SK-N-SH treated with all-trans-retinoic acid at 6 μM for 48 hours (cell line): ENCODE data around the gene ITGB3BP.

Experiments
- ZNF565 ChIP-seq: fragments of 450-650 bp; formaldehyde crosslinking; conservative IDR thresholded peaks from 2 replicates; pipeline ENCODE4 v1.5.0; 2020; ENCODE audit warnings: low read depth, mild to moderate bottlenecking, moderate library complexity
- TF ChIP-seq, protein P1 (sequence below): fragments of 250-450 bp; sonication (Bioruptor Pico); IDR thresholded peaks from 2 replicates; pipeline ENCODE4 v1.8.0; 2020; ENCODE audit warnings: mild to moderate bottlenecking, moderate library complexity, borderline replicate concordance

GRCh38 chr1:63487336-63488065 is 35.5 kb downstream of the ITGB3BP start:
- no peak for TF ChIP-seq ZNF565 (CRISPR knock-in tag)
- TF ChIP-seq, protein P1, sequence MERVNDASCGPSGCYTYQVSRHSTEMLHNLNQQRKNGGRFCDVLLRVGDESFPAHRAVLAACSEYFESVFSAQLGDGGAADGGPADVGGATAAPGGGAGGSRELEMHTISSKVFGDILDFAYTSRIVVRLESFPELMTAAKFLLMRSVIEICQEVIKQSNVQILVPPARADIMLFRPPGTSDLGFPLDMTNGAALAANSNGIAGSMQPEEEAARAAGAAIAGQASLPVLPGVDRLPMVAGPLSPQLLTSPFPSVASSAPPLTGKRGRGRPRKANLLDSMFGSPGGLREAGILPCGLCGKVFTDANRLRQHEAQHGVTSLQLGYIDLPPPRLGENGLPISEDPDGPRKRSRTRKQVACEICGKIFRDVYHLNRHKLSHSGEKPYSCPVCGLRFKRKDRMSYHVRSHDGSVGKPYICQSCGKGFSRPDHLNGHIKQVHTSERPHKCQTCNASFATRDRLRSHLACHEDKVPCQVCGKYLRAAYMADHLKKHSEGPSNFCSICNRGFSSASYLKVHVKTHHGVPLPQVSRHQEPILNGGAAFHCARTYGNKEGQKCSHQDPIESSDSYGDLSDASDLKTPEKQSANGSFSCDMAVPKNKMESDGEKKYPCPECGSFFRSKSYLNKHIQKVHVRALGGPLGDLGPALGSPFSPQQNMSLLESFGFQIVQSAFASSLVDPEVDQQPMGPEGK (CRISPR knock-in tag): no peak
